CD4-positive, alpha-beta T cell treated with Interleukin-1 beta for 1 hour (primary cell): ENCODE measurements around the gene CPE.
"Not testable (repeated sequence)": the region's sequence is repeated elsewhere in the genome, so short reads cannot be mapped to it uniquely, and the experiment has no call there.

Experiments used
- DNase-seq, 2 donors: peaks; one replicate each; pipeline ENCODE4 v3.0.0-alpha.2; 2020 to 2022

The CPE gene

DNA sequence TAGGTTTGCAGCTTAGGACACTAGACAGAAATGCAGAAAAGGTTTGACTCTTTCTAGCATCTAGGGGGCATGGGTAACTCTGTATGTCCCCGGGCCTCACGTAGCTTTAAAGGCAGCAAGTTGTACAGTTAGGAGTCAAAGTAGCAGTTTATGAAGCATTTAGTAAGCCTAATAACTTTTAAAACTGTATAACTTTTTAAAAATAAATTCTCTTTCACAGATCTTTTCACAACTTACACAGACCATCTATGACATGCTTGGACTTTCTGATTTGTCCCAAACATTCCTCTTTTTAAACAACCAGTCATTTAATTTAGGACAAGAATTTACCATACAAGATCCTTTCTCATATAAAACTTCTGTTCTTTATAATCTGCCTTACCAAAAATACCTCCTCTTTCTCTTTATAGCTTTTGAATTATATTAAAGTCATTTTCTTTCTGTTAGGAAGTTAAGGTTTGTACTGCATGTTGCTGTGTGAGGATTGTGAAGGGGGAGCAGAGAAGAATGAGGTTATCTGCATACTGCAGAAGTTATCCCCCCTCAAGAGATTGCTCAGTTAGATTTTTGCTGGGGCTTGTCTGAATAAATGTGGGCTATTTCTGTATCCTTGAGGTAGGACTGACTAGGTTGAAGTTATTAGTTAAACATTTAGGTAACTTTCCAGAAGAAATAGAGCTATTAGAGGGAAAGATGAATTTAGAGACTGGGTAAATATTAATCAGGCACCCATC lies 94.3 kb downstream of the CPE start:
- no peak for DNase-seq

DNA sequence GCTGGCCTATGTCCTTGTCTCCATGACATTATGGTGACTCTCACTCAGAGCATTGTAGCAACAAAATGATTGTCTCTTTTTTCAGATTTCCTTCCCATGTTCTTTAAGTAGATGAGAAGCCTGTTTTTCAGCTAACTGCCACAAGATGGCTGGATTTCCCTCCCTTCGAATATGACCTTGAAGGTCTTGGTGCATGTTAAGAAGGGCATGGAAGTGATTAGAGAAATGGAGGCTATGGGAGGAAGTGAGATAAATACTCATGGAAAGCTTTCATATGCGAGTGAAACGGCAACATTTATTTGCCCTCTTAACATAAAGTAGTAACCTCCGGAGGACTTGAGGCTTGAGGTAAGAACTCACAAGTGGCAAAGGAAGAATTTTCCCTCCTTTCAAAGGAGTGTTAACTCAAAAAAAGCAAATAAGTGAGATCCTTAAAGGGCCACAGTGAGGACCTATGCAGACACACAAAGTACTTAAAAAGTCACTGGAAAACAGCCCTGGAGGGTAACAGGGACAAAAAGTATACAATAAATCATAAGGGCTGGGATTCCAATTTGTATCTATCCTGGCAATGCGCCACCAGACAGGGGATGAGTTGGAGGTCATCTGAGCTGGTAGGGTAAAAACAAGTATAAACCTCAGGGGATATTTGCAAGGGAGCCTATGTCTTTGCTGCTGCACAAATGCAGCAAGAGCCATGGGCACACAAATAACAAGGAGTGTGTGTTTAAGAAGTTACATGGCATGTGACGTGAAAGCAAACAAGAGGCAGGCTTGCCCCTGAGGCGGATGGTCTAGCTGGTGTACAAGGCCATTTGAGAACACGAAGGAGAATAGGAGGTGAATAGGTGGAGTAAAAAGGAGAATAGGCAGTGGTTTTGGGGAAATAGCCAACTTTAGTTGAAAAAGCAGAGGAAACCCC lies 96.2 kb downstream of the CPE start:
- no peak for DNase-seq

DNA sequence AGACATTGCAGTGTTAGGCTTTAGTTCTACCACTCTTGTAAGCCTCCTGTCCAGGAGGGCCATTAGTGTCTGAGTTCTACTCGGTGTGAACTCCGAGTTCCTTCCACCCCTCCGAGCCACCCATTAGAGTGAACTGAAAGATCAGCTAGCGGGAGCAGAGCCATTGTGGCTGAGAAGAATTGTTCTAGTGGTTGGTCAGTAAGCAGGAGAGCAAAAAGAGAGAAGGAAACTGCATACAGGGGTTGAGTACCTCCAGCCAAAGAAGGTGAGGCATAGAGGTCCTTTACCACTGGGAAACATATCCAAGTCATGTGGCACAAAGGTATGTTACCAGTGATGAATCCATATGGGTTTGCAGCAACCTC lies 96.9 kb downstream of the CPE start:
- DNase-seq: no peak

DNA sequence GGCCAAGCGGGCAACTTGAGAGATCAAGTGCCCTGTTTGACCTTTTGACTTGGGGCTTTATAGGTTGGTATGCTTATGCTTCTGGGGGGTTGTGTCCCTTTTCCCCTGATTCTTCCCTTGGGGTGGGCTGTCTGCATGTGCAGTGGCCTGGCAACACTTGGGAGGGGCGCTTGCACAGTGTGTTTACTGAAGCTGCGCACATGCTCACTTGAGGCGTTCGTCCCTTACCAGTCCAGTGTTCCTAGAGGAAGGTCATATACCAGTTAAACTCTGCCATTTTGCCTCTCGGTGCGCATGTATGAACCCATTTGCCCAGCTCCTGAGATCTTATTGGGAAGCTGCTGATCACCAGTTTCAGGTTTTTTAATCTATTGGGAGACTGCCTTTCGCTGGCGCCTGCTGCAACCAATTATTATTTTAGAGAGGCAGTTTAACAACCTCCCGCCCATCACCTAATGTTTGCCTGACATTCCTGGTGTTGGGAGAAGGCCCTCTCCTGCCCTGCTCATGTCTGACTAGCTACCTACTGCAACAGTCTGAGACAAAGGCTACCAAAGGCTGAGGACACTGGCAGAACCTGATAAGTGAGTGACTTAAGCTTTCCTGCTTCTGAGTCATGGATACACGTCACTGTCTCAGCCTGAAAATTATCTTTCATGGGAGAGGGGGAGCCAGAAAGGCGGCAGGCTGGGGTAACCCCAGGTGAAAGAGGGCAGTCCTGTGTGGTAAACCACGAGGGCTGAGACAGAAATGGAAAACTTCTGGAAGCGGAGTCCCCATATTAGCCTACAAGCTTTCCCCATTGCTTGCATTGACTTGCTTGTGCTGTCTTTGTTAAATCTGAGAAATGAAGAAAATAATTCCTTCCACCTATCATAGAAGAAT lies 97.6 kb downstream of the CPE start:
- DNase-seq: no peak

DNA sequence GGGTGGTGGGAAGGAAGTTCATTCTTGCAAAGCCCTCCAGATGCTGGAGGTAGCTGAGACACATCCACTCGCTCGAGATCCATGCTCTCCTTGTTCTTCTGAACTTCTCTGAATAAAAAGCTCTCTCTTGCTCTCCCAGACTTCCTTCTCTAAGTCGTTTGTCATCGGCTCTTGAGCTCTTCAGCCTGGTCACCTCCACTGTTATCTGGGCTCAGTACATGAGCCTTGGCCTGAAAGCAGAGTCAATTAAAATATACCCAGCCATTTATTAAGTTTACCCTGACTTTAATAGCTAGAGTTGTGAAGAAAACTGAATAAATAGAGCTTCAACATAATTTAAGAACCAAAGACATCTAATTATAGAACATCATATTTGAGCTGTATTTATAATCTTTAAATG lies 99.0 kb downstream of the CPE start:
- no peak for DNase-seq

DNA sequence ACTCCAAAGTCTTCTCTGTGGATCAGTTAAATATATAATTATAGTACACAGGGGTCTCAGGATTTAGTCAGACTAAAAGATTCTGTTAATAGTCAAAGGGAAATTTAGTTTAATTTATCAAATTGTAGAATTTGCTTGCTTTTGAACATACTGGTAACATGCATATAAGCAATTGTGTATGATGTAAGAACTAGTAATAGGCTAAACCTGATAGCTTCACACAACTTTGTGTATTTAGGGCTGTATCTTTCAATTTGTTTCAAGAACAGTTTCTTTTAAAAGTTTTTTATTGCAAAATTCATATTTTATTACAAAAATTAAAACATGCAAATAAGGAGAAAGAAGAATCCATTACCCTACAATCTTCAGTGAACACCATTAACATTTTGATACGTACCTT lies 99.5 kb downstream of the CPE start:
- no peak for DNase-seq

DNA sequence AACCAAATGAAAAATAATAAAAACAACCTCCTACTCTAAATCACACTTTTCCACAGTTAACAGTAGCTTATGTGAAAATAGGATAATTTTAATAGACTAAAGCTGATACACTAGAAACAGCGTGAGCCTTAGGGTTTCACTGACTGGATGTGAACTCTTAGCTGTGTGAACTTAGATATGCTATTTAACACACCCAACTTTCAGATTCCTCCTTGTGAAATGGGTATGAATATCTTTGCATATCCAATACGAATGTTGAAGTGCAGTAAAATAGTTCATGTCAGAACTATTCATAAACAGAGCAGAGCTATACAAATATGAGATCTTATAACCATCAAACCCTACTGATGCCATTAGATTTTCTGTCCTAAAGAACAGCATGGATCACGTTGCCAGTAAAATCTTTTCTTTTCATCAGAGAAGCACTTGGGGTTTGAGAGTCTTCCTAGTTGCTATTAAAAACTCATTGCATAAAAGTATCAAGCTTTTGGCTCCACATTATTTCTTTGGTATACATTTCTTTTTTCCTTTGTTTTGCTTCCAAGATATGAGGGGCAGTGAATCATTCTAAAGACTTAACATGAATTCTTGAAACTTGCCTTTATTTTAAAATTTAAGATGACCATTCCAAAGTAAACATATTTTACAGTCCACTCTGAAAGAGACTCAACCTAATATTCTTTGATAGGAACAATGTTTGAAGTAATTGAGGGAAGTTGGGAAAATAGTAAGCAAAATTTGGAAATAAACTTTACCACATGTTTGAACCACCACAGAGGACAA lies 102.4 kb downstream of the CPE start:
- no peak for DNase-seq

DNA sequence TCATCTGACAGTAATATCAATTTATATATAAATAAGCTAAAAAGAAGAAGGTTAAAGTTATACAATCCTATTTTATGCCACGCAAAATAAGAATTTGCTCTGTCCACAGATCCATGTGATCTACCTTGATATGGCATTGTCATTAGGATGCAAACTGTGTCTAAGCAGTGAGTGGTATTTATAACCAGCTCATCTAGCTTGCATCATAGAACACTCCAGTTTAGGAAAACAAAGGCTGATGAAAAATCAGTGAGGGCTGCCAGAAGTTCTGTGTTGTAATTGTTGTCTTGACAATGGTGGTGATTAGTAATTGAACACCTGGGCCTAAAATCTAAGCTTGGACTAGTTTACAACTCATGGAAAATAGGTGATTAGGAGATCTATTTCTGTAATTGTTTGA lies 111.0 kb downstream of the CPE start:
- DNase-seq: no peak

DNA sequence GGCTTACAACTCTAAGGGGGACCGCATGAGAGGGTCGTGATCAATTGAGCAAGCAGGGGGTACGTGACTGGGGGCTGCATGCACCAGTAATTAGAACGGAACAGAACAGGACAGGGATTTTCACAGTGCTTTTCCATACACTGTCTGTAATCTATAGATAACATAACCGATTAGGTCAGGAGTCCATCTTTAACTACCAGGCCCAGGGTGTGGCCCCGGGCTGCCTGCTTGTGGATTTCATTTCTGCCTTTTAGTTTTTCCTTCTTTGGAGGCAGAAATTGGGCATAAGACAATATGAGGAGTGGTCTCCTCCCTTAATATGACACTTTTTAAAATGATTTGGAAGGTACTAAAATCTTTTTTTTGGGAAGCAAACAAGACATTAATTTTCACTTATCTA lies 113.8 kb downstream of the CPE start:
- DNase-seq: not testable (repeated sequence)

DNA sequence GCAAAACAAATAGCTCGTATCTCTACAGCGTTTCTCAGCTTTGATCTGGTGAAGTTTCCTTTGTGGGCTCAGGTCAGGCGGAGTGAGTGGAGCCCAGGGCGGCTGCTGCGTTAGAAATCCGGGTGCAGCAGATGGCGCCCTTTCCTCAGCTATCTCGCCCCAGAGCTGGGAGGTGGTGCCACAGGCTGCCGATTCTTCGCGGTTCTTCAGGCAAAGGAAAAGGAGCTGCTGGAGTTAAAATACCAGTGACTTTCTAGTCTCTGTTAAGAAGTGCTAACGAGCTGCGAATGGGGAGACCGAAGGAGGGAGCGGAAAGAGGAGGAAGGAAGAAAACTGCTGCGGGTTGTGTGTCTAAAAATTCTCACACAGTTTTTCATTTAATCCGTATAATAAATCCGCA lies 114.6 kb downstream of the CPE start:
- DNase-seq: peak; percentile 45 to 61

DNA sequence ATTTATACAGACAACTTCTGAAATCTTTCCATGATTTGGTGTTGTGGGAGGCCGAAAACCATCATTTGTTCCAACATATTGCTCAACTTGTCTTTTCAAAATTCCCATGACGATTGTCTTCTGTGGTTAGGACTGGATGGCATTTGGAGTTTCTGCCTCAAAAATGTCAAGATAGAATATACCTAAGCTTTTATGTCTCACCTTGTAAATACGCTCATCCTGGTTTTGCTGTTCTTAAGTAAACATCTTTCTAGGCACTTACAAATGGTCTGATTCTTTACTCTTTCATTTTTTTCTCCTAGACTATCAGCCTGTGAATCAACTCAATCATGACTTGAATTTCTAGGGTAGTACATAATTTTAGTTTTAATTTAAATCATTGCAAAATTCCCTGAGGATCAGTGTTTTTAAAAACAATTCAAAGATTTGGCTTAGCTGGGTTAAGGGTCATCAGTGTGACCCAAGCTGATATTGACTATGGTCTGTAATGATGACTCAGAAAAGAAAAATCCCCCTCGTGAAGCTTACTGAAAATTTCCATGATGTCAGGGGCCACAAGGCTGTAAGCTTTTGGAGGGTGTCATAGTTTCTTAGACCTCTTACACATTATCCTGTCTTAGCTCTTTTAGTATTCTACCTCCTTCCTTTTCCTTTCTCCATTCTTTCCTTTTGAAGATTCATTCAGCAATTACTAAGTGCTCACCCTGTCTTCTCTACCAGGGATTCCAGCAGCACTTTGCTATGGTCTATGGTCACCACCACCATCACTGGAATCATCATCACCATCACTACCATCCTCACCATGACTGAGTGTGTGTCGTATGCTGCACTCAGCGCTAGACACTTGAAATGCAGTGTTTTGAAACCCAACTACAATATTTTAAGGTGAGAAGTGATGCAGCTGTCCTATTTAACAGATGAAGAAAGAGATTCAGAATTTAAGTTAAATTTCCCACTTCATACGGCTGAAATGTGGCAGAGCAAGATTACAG lies 124.4 kb downstream of the CPE start:
- DNase-seq: no peak

DNA sequence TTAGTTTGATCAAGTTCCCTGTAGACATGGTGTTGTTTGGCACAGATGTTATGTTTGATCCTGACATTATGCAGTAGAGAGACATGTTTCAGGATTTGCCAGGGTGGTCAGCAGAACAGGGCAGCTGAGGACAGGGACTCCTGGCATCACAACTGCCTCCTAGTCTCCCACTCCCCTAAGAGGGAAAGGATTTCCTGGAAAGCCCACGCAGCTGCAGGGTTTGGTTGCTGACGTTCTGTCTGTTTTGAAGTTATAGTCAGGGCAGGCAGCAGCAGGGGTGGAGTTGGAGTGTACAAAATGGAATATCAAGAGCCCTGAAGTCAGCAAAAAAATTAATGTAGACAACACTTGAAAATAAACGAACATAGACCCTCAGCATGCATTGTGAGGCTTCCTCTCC lies 125.4 kb downstream of the CPE start:
- DNase-seq: no peak

DNA sequence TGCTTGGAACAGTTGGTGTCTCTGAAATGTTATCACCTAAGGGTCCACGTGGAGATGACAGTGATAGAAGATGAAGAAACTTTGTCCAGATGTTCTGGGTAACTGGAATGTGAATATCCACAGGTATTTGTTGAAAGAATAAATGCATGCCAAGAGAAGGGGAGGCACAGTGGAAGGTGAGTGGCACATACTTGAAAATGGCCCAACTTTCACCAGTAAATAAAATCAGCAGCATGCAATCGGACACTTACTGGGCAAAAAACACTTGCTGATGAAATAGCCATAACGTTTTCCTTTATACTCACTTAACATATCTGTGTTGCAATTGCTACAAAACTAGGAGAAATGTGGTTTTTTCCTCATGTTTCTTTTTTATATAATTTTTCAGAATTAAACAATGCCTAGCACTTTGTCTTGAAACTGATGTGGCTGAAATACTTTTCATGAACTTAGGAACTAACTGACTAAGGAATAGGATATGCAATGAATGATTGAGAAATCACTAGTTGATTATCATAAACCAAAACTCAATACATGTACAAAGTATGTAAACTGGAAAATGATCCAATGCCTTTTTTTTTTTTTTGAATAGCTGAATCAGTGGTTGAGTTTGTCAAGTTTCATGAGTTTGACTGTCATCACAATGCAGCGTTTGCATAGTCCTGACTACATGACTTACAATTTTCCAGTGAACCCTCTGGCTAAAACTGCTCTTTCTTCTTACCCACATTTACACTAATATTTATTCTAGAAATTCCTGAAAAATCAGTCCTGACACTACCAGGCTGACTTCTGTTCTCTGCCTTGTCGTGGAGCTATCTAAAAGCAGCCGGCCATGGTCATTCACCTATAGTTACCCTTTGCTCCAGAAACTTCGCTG lies 127.4 kb downstream of the CPE start:
- no peak for DNase-seq

DNA sequence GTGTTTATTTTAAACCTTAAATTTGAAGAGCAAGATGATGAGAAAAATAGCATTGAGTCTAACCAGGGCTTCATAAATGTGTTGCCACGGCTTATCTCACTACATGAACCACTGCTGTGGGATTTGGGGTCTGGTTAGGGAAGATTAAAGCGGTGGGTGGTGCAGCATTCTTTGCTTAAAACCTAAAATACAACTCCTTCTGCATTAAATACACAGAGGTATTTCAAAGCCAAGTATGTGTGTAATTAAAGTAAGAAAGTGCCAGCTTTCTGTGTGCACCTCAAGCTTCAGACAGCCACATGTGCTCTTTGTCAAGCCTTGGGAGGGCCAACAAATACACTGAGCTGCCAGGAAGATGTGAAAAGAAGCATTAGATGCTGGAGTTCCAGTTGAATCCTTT lies 128.0 kb downstream of the CPE start:
- no peak for DNase-seq

DNA sequence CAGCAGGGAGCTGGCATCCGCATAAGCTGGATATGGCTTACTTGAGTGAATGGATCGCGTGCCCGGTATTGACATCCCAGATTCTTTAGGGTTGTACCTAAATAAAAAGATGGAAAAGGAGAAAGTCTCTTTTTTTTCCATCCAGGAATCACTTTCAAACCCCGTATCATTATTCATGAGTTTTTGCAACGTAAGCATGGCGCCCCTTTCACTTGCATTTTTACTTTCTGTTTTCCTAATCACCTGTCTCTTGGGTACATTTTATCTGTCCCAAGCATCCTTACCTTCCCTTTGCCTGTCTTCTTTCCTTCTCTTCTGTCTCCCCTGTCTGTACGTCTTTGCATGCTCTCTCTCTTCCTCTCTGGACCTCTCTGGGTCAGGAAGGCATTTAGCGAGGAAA lies 128.6 kb downstream of the CPE start:
- DNase-seq: no peak

DNA sequence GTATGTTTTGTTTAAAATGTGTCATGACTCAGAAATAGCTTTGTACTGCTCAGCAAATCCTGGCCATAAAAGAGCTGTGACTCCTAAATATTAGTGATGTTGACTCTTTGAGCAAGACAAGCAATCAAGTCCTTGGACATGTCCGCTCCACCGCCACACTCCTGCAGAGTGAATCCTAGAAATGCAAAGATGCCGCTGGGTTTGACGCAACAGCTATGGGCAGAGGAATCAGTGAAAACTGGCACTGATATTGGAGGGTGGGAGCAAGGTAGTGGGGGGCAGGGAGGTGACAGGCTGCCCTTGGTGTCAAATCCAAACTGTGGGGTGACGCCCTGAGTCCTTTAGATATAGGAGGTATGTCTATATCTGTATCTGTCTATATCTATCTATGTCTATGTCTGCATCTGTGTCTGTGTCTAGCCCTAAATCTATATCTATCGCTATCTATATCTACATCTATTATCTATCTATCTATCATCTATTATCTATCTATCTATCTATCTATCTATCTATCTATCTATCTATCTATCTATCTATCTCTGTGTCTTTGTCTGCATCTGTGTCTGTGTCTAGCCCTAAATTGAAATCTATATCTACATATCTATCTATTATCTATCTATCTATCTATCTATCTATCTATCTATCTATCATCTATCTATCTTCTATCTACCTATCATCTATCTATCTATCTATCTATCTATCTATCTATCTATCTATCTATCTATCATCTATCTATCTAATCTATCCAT lies 129.7 kb downstream of the CPE start:
- DNase-seq: no peak

DNA sequence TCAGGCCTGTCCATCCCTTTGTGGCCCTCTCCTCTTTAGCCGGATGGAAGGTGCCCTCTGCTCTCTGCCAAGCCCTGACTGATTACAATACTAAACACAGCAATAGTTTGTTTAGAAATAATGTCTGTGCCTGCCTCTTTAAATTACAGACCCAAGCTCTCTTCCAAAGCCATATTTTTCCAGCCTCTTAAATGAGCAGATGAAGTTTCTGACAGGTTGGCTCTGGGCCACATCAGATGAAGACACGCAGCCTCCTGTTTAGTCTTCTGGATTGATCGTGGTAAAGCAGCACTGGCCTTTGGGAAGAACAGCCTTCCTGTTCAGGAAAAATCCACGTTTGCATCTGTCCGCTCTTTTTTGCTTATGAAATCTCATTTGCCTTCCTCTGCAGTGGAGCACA lies 133.6 kb downstream of the CPE start:
- no peak for DNase-seq

DNA sequence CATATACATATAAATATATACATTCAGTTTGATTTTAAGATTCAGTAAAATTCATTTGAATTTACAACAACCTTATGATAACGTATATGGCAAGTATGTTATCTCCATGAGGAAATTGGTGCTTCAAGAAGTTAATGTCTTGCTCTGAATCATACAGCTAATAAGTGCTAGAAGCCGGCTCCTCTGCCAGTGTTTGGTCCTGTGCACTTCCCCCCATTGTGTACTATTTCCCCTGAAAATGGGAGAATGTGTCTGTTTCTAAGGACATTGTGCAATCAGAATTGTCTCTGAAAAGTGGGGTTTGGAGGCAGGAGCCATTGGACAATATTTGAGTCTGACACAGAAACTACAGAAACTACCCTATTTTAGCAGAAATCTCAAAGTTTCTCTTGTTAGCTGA lies 135.9 kb downstream of the CPE start:
- DNase-seq: no peak

DNA sequence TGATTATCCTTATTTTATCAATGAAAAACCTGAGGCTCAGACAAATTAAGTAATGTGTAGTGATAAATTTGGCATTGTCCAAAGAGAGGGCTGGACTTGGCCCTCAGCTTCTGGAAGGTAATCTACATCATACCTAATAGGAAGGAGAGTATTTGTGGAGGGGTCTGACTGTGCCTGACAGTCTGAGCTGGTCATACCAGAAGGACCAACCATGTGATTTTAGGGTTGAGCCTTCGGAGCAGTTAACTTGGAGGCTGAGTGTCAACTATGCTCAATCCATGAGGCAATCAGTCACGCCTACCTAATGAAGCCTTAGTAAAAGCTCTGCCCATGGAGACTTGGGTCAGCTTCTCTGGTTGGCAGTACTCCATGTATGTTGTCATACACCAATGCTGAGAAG lies 136.4 kb downstream of the CPE start:
- no peak for DNase-seq
